PC-9 (cell line): ENCODE results near the gene BABAM1. TPM values are rescaled to one million over a fixed set of nuclear protein-coding genes. Genes with fewer than 3 reads are reported as not detected.

ENCODE experiments used
- BruUV-seq: library from RNA; stranded (reverse); fragments of 400-500 nt; replicated peaks from 2 replicates; lab custom pipeline; 2021; lab: Mats Ljungman, UMichigan
- CTCF ChIA-PET: fragments of 300-600 bp; sonication (Branson Sonifier 250); formaldehyde crosslinking; loops from one replicate; lab custom pipeline; 2022; ENCODE audit warnings: antibody characterized with exemption; lab: Charles Lee
- POLR2A ChIA-PET: fragments of 300-600 bp; sonication (Branson Sonifier 250); formaldehyde crosslinking; loops from one replicate; lab custom pipeline; 2022; ENCODE audit warnings: antibody characterized with exemption; ENCODE audit not compliant: unreplicated experiment; lab: Charles Lee
- DNase-seq, 2 experiments: peaks; one replicate each; pipeline versions ENCODE4 v3.0.0 to v3.0.0-alpha.2; 2015 to 2022; ENCODE audit warnings: mixed read lengths in 1 of 2
- H2AFZ ChIP-seq: fragments of 200-600 bp; sonication (generic); 2 replicates; pipeline ENCODE4 v1.8.1; 2017; ENCODE audit warnings: antibody characterized with exemption
- H3F3A ChIP-seq: fragments of 200-600 bp; sonication (generic); 2 replicates; pipeline ENCODE4 v1.8.1; 2017; ENCODE audit warnings: antibody characterized with exemption, mild to moderate bottlenecking, low read depth; ENCODE audit not compliant: insufficient read depth
- H3K27ac ChIP-seq: fragments of 200-600 bp; sonication (generic); 2 replicates; pipeline ENCODE4 v1.6.1; 2016; ENCODE audit warnings: mixed run types
- H3K27me3 ChIP-seq: fragments of 200-600 bp; sonication (generic); 2 replicates; pipeline ENCODE4 v1.6.1; 2016; ENCODE audit warnings: low read depth, mixed run types; ENCODE audit not compliant: insufficient read depth
- H3K36me3 ChIP-seq: fragments of 200-600 bp; sonication (generic); 2 replicates; pipeline ENCODE4 v1.6.1; 2016; ENCODE audit warnings: low read depth, mixed run types
- H3K4me1 ChIP-seq: fragments of 200-600 bp; sonication (generic); replicated peaks from 2 replicates; pipeline ENCODE4 v1.6.1; 2016; ENCODE audit warnings: mixed run types; ENCODE audit not compliant: insufficient read depth
- H3K4me2 ChIP-seq: fragments of 200-600 bp; sonication (generic); 2 replicates; pipeline ENCODE4 v1.6.1; 2017; ENCODE audit warnings: mixed run types
- H3K4me3 ChIP-seq: fragments of 200-600 bp; sonication (generic); 2 replicates; pipeline ENCODE4 v1.6.1; 2016; ENCODE audit warnings: mixed run types
- H3K79me2 ChIP-seq: fragments of 200-600 bp; sonication (generic); 2 replicates; pipeline ENCODE4 v1.6.1; 2017; ENCODE audit warnings: low read depth, mixed run types
- H3K9me2 ChIP-seq: fragments of 200-600 bp; sonication (generic); 2 replicates; pipeline ENCODE4 v1.8.1; 2017; ENCODE audit warnings: mild to moderate bottlenecking; ENCODE audit not compliant: insufficient read depth
- H3K9me3 ChIP-seq: fragments of 200-600 bp; sonication (generic); 2 replicates; pipeline ENCODE4 v1.8.1; 2016; ENCODE audit warnings: low read depth; ENCODE audit not compliant: insufficient read depth
- H4K20me1 ChIP-seq: fragments of 200-600 bp; sonication (generic); 2 replicates; pipeline ENCODE4 v1.8.1; 2017; ENCODE audit not compliant: insufficient read depth
- EZH2 ChIP-seq: fragments of 200-600 bp; sonication (generic); IDR thresholded peaks from 2 replicates; pipeline ENCODE4 v1.8.0; 2017; ENCODE audit warnings: antibody characterized with exemption, low read depth
- intact Hi-C: fragments of 100-400 bp; cut with micrococcal nuclease; formaldehyde crosslinking; loops from one replicate; pipeline ENCODE4 v1.10.0; 2022; ENCODE audit not compliant: unreplicated experiment
- total RNA-seq: library from RNA; stranded (reverse); gene quantifications from 2 replicates; pipeline ENCODE4 v1.2.3, GENCODE V29; 2021
- TF ChIP-seq, protein P1 (sequence below): fragments of 200-600 bp; sonication (generic); conservative IDR thresholded peaks from 2 replicates; pipeline ENCODE4 v1.6.1; 2017; ENCODE audit warnings: mixed run types, antibody characterized with exemption, mild to moderate bottlenecking, moderate library complexity

The BABAM1 gene
- total RNA-seq, 1 experiment from 2014 or later = 127 TPM

DNA sequence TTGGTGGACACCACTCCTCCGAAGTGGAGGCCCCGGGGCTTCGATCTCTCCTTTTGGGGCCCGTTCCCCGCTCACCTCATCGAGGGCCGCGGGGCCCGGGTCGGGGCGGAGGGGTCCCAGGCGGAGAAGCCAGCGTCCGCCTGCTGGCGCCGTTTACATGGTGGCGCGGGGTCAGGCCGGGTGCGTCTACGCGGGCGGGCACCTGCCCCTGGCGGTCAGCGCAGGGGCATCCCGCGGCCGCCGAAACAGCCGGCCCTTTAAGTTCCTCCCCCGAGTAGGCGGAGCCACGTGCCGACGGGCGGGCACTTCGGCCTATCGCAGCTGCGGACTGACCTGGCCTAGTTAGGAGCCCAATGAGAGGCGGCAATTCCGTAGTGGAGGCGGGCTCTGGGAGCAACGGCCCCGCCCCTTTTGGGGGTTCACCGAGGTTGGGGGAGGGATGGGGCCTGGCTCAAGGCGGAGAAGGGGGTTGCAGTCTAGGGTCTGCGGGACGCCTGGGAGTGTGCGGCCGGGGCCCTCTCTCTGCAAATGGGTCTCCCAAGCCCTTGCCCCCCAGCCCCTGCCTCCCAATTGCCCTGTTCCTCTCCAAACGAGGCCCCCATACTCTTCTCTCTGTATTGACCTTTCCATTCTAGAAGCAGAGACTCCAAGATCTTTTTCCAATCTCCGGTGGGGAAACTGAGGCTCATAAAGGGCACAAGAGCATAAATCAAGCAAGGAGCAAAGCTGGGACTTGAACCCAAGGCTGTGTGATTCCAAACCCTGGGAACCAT, 36.1 kb downstream of the BABAM1 start, which contains the start of gene ABHD8:
Gene ABHD8 (minus strand): TSS at position 259 of the 773 bp plus-strand sequence. CDS start 1,809 bp downstream, outside the sequence.
- H3K9me3 ChIP-seq = no peaks in the 10 kb centered on the region
- peaks cover 39% of the 10 kb centered on the region for H3K4me1 ChIP-seq
- no peaks in the 10 kb centered on the region for H3K36me3 ChIP-seq
- no peaks in the 10 kb centered on the region for H3K27me3 ChIP-seq
- no TSS peak for BruUV-seq
- no peaks in the 10 kb centered on the region for H3K9me2 ChIP-seq
- H3K4me3 ChIP-seq = peak within 1 kb of the TSS; percentile 67
- peak; percentile 92 to 98 for DNase-seq
- H3K4me2 ChIP-seq = peak within 1 kb of the TSS; percentile 90
- intact Hi-C loops = loop anchor here (10.0 kb wide), 1 partner anchor 589 kb away; the partner anchor contains the start of gene NWD1
- ChIA-PET CTCF (interaction anchor here (0.6 kb wide), 1 partner anchor 556 kb away, joined by 6 read pairs; no protein-coding TSS in a partner anchor), POLR2A (no interaction called here)
- TF ChIP-seq, protein P1, sequence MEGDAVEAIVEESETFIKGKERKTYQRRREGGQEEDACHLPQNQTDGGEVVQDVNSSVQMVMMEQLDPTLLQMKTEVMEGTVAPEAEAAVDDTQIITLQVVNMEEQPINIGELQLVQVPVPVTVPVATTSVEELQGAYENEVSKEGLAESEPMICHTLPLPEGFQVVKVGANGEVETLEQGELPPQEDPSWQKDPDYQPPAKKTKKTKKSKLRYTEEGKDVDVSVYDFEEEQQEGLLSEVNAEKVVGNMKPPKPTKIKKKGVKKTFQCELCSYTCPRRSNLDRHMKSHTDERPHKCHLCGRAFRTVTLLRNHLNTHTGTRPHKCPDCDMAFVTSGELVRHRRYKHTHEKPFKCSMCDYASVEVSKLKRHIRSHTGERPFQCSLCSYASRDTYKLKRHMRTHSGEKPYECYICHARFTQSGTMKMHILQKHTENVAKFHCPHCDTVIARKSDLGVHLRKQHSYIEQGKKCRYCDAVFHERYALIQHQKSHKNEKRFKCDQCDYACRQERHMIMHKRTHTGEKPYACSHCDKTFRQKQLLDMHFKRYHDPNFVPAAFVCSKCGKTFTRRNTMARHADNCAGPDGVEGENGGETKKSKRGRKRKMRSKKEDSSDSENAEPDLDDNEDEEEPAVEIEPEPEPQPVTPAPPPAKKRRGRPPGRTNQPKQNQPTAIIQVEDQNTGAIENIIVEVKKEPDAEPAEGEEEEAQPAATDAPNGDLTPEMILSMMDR = peak; percentile 70
- no peak for TF ChIP-seq EZH2
- peaks cover 49% of the 10 kb centered on the region for H3K79me2 ChIP-seq
- H2AFZ ChIP-seq = peak within 1 kb of the TSS; percentile 73
- H4K20me1 ChIP-seq = no peaks in the 10 kb centered on the region
- H3F3A ChIP-seq = peaks cover 33% of the 10 kb centered on the region
- no peak within 1 kb of the TSS for H3K27ac ChIP-seq

DNA sequence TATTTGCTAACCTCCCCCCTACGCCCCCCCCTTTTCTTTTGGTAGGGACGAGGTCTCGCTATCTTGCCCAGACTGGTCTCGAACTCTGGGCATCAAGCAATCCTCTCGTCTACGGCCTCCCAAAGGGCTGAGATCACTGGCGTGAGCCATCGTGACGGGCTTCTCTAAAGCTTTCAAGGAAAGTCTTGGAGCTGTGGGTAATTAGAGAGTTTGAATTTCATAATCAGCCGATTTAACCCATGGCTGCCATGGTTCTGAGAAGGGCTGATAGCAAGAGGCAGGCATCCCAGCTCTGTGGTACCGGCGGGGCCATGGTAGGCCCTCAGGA, 36.7 kb downstream of the BABAM1 start:
- Histone ChIP-seq H3K4me1 (peaks cover 39% of the 10 kb centered on the region), H3K36me3 (no peaks in the 10 kb centered on the region), H2AFZ (no peak overlapping the region; the same call in 1 of the 2 replicates), H3K27me3 (no peaks in the 10 kb centered on the region), H3K27ac (no peak overlapping the region), H3K9me2 (no peaks in the 10 kb centered on the region), H4K20me1 (no peaks in the 10 kb centered on the region), H3K4me3 (peak overlapping the region; percentile 67; the same call in 1 of the 2 replicates), H3F3A (peaks cover 28% of the 10 kb centered on the region), H3K4me2 (peak overlapping the region; percentile 90), H3K79me2 (peaks cover 47% of the 10 kb centered on the region), H3K9me3 (no peaks in the 10 kb centered on the region)
- DNase-seq = no peak
- TF ChIP-seq, protein P1 = no peak
- no peak for TF ChIP-seq EZH2
- BruUV-seq = no TSS peak
- CTCF ChIA-PET = no interaction called here
- intact Hi-C loops = loop anchor here (2.0 to 10.0 kb wide), 2 partner anchors 83 to 589 kb away; partner anchors contain the start of gene NWD1
- POLR2A ChIA-PET = no interaction called here

DNA sequence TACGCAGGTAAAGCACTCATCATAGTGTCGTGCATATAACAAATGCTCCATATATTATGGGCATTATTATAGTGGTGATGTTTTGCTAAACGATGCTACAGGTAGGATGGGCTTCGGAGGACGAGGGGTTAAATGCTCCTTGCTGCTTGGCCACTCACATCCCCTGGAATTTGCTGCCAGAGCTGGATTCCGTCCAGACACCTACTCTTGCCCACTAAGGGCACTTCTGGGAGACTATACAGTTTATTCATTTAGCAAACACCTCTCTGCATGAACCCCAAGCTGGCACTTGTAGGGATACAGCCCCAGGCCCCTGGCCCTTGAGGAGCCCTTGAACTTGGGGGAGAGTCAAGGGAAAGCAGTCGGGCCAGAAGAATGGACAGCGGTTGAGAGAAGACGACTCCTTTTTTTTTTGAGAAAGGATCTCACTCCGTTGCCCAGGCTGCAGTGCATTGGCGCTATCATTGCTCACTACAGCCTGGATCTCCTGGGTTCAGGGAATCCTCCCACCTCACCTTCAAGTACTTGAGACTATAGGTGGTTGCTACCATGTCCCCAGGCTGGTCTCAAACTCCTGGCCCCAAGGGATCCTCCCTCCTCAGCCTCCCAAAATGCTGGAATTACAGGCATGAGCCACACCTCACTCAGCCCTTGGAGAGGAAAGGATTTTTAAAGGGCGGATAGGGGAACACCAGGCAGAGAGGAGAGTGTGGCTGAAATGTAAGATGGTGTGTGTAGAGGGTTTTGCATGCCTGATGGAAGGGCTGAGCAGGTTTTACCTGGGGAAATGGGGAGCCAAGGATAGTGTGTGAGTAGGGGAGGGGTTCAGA, 37.4 kb downstream of the BABAM1 start:
- Histone ChIP-seq H3K9me3 (no peaks in the 10 kb centered on the region), H3K27ac (no peak overlapping the region), H2AFZ (no peak overlapping the region), H3K36me3 (no peaks in the 10 kb centered on the region), H3K4me3 (no peak overlapping the region), H4K20me1 (no peaks in the 10 kb centered on the region), H3K79me2 (peaks cover 48% of the 10 kb centered on the region), H3K9me2 (no peaks in the 10 kb centered on the region), H3F3A (peaks cover 22% of the 10 kb centered on the region), H3K4me1 (peaks cover 39% of the 10 kb centered on the region), H3K4me2 (peak overlapping the region; percentile 46), H3K27me3 (no peaks in the 10 kb centered on the region)
- ChIA-PET POLR2A (interaction anchor here (0.6 to 0.7 kb wide), 2 partner anchors 483 to 547 kb away, joined by 17 to 29 read pairs; no protein-coding TSS in a partner anchor), CTCF (interaction anchor here (0.8 to 1.2 kb wide), 3 partner anchors 12 to 551 kb away, joined by 3 read pairs; no protein-coding TSS in a partner anchor)
- intact Hi-C loops = loop anchor here (1.0 to 10.0 kb wide), 4 partner anchors 22 to 628 kb away; partner anchors contain the start of genes CCDC124 and NWD1
- no TSS peak for BruUV-seq
- TF ChIP-seq, protein P1 = no peak
- TF ChIP-seq EZH2 = no peak
- DNase-seq = no peak
